Measurements from ENCODE around the gene ELAVL3. TPM values are rescaled to one million over a fixed set of nuclear protein-coding genes. Genes with fewer than 3 reads are reported as not detected.

The ELAVL3 gene
- polyA plus RNA-seq, 1 donor from 2014 or later = 38.7 TPM

DNA sequence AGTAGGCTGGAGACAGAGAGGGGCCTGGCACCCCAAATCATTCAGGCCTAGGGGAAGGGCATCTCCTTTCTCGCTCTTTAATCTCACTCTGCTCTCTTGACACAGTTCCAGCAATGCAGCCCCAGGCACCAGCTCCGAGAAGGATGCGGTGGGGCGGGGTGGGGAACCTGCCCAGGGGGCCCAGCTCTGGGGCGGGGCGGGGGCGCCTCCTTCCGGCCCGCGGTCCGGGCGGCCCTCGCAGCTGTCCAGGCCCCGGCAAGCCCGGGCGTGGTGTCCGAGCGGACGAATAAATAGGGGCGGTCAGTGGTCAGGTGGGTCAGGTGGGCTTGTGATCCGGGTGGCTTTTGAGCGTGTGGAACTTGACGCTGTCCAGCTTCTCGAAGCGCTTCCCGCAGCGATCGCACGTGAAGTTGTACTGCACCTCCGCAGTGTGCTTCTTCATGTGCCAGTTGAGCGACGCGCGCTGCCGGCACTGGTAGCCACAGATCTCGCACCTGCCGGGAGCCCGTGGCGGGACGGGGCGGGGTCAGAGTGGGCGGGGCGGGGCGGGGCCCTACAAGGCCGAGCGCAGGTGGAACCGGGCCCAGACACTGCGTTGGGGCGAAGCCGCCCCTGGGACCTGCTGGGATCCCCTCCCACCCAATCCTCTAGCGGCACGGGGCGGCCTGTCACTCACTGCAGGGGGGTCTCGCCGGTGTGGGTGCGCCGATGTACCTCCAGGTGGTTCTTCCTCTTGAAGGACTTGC is 2.7 kb upstream of the ELAVL3 start:
- Histone ChIP-seq H3K36me3 (ENCODE audit: insufficient read depth, low read length) (no peaks in the 10 kb centered on the region), H3K9me3 (ENCODE audit: low read length) (no peaks in the 10 kb centered on the region), H2AFZ (ENCODE audit: low read depth, low read length) (no peak overlapping the region), H3K4me2 (ENCODE audit: low read length) (no peak overlapping the region), H3K9ac (ENCODE audit: low read length) (no peak overlapping the region), H3K27me3 (ENCODE audit: insufficient read depth, low read depth, low read length) (no peaks in the 10 kb centered on the region), H3F3A (ENCODE audit: insufficient read depth, low read length, poor library complexity, severe bottlenecking) (no peaks in the 10 kb centered on the region), H3K4me3 (ENCODE audit: low read length) (no peak overlapping the region), H4K20me1 (ENCODE audit: insufficient read depth) (no peaks in the 10 kb centered on the region), H3K79me2 (replicated peaks; ENCODE audit: insufficient read depth, low read length) (peaks cover 21% of the 10 kb centered on the region), H3K27ac (ENCODE audit: low read length) (no peak overlapping the region), H3K9me2 (ENCODE audit: insufficient read depth, low read length) (no peaks in the 10 kb centered on the region)
- TF ChIP-seq TAF1 (IDR thresholded peaks at IDR 0.05; ENCODE audit: low read depth) (no peak), EZH2 (IDR thresholded peaks at IDR 0.05; ENCODE audit: borderline replicate concordance, insufficient read depth, low read length, poor library complexity, severe bottlenecking) (no peak), MXI1 (conservative IDR thresholded peaks at IDR 0.05; ENCODE audit: poor library complexity, severe bottlenecking) (no peak), SMC3 (conservative IDR thresholded peaks at IDR 0.05; ENCODE audit: poor library complexity) (no peak), RAD21 (conservative IDR thresholded peaks at IDR 0.05) (no peak), EP300 (conservative IDR thresholded peaks at IDR 0.05; ENCODE audit: poor library complexity, severe bottlenecking) (no peak), POLR2AphosphoS5 (IDR thresholded peaks at IDR 0.05) (no peak)
- TF ChIP-seq, protein P1, sequence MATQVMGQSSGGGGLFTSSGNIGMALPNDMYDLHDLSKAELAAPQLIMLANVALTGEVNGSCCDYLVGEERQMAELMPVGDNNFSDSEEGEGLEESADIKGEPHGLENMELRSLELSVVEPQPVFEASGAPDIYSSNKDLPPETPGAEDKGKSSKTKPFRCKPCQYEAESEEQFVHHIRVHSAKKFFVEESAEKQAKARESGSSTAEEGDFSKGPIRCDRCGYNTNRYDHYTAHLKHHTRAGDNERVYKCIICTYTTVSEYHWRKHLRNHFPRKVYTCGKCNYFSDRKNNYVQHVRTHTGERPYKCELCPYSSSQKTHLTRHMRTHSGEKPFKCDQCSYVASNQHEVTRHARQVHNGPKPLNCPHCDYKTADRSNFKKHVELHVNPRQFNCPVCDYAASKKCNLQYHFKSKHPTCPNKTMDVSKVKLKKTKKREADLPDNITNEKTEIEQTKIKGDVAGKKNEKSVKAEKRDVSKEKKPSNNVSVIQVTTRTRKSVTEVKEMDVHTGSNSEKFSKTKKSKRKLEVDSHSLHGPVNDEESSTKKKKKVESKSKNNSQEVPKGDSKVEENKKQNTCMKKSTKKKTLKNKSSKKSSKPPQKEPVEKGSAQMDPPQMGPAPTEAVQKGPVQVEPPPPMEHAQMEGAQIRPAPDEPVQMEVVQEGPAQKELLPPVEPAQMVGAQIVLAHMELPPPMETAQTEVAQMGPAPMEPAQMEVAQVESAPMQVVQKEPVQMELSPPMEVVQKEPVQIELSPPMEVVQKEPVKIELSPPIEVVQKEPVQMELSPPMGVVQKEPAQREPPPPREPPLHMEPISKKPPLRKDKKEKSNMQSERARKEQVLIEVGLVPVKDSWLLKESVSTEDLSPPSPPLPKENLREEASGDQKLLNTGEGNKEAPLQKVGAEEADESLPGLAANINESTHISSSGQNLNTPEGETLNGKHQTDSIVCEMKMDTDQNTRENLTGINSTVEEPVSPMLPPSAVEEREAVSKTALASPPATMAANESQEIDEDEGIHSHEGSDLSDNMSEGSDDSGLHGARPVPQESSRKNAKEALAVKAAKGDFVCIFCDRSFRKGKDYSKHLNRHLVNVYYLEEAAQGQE (IDR thresholded peaks at IDR 0.05; ENCODE audit: borderline replicate concordance) = no peak
- TF ChIP-seq, protein P2, sequence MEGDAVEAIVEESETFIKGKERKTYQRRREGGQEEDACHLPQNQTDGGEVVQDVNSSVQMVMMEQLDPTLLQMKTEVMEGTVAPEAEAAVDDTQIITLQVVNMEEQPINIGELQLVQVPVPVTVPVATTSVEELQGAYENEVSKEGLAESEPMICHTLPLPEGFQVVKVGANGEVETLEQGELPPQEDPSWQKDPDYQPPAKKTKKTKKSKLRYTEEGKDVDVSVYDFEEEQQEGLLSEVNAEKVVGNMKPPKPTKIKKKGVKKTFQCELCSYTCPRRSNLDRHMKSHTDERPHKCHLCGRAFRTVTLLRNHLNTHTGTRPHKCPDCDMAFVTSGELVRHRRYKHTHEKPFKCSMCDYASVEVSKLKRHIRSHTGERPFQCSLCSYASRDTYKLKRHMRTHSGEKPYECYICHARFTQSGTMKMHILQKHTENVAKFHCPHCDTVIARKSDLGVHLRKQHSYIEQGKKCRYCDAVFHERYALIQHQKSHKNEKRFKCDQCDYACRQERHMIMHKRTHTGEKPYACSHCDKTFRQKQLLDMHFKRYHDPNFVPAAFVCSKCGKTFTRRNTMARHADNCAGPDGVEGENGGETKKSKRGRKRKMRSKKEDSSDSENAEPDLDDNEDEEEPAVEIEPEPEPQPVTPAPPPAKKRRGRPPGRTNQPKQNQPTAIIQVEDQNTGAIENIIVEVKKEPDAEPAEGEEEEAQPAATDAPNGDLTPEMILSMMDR (IDR thresholded peaks at IDR 0.05; ENCODE audit: poor library complexity, severe bottlenecking) = no peak

DNA sequence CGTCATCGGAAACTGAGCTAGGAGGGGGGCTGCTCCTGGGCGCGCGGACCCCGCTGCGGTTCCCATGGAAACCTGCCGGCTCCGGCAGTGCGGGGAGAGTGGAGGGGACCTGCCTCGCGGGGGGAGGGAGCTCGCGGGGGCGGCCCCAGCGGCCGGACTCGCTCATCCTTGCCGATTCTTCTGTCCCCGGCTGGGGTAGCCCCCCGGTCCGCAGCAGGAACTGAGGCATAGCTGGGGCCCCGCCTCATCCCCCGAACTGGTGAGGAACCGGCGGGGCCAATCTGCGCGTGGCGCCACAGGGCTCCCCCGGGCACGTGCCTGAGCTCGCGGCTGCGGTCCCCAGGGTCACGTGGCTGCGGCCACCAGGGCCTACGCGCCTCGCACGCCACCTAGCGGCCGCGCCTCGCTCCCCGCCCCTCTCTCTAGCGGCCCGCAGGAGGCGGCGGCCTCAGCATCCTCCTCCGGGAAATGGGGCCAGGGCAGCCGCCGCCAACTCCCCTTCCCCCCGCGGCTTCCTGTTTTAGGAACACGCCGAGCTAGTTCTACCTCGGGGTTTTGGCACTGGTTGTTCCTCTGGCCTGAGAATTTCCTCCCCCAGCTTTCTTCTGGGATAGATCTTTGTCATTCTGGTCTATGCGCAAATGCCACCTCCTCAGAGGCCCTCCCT is 1.7 kb upstream of the ELAVL3 start:
- no peaks in the 10 kb centered on the region for H3K36me3 ChIP-seq (ENCODE audit: insufficient read depth, low read length)
- H3K27me3 ChIP-seq (ENCODE audit: insufficient read depth, low read depth, low read length) = no peaks in the 10 kb centered on the region
- peak overlapping the region; percentile 35 for H3K4me2 ChIP-seq (ENCODE audit: low read length)
- H3K79me2 ChIP-seq (replicated peaks; ENCODE audit: insufficient read depth, low read length) = peaks cover 31% of the 10 kb centered on the region
- TF ChIP-seq MXI1 (conservative IDR thresholded peaks at IDR 0.05; ENCODE audit: poor library complexity, severe bottlenecking) (peak; percentile 90), POLR2AphosphoS5 (IDR thresholded peaks at IDR 0.05) (peak; percentile 1), TAF1 (IDR thresholded peaks at IDR 0.05; ENCODE audit: low read depth) (no peak), RAD21 (conservative IDR thresholded peaks at IDR 0.05) (peak; percentile 79), SMC3 (conservative IDR thresholded peaks at IDR 0.05; ENCODE audit: poor library complexity) (peak; percentile 78), EZH2 (IDR thresholded peaks at IDR 0.05; ENCODE audit: borderline replicate concordance, insufficient read depth, low read length, poor library complexity, severe bottlenecking) (no peak), EP300 (conservative IDR thresholded peaks at IDR 0.05; ENCODE audit: poor library complexity, severe bottlenecking) (peak; percentile 48)
- TF ChIP-seq, protein P1 (IDR thresholded peaks at IDR 0.05; ENCODE audit: borderline replicate concordance) = no peak
- TF ChIP-seq, protein P2 (IDR thresholded peaks at IDR 0.05; ENCODE audit: poor library complexity, severe bottlenecking) = peak; percentile 91
- peak overlapping the region; percentile 40 for H2AFZ ChIP-seq (ENCODE audit: low read depth, low read length)
- no peaks in the 10 kb centered on the region for H3K9me2 ChIP-seq (ENCODE audit: insufficient read depth, low read length)
- H3K9ac ChIP-seq (ENCODE audit: low read length) = peak overlapping the region; percentile 72
- no peaks in the 10 kb centered on the region for H3F3A ChIP-seq (ENCODE audit: insufficient read depth, low read length, poor library complexity, severe bottlenecking)
- H3K4me3 ChIP-seq (ENCODE audit: low read length) = peak overlapping the region; percentile 93
- no peaks in the 10 kb centered on the region for H4K20me1 ChIP-seq (ENCODE audit: insufficient read depth)
- H3K9me3 ChIP-seq (ENCODE audit: low read length) = no peaks in the 10 kb centered on the region
- H3K27ac ChIP-seq (ENCODE audit: low read length) = peak overlapping the region; percentile 73
